Measurements from ENCODE around the gene TMEM236. TPM values are rescaled to one million over a fixed set of nuclear protein-coding genes. Genes with fewer than 3 reads are reported as not detected.

The TMEM236 gene
- total and polyA plus RNA-seq, 9 of the 15 experiments (the other 6 are each of a cell fraction or from before 2014, with no cell fraction given), result 0.04 to 0.13 (median 0.04) TPM; not detected in 4

DNA sequence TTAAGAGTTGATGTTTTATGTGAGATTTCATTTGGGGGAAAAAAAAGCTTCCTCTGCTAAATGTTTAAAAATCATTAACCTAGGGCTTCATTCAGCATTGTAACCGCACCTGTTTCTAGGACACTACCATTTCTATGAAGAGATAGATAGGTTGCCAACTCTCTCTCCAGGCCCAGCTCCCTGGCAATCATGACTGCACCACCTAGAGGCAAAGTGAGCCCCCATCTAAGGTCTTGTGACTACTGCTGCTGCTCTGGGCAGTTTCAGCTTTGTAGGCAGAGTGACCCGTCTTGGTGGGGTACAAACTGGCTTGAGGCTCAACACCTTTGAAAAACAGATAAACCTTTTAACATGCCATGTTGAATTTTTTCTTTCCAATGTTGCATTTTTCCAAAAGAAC is 29.9 kb downstream of the TMEM236 start:
- Histone ChIP-seq H3K27ac (ENCODE audit: extremely low read depth, low read depth, low read length) (no peak overlapping the region), H3K27me3 (ENCODE audit: control insufficient read depth in 2 of 2, insufficient read depth in 2 of 2, low read length in 2 of 2) (no peaks in the 10 kb centered on the region; a peak in 1 of 5 replicates), H3K9ac (ENCODE audit: insufficient read depth in 1 of 2, low read depth in 2 of 2, low read length in 2 of 2) (no peak overlapping the region), H4K20me1 (replicated peaks; ENCODE audit: control insufficient read depth, insufficient read depth, low read length) (no peaks in the 10 kb centered on the region), H3K36me3 (ENCODE audit: control insufficient read depth, insufficient read depth, low read length) (no peaks in the 10 kb centered on the region), H2AFZ (ENCODE audit: low read depth, low read length) (no peak overlapping the region), H3K79me2 (ENCODE audit: control insufficient read depth, insufficient read depth, low read length) (no peaks in the 10 kb centered on the region), H3K9me3 (replicated peaks; ENCODE audit: control insufficient read depth, insufficient read depth, low read depth, low read length) (no peaks in the 10 kb centered on the region), H3K9me1 (ENCODE audit: control insufficient read depth, insufficient read depth, low read length) (no peaks in the 10 kb centered on the region), H3K4me2 (ENCODE audit: insufficient read depth, low read length) (no peak overlapping the region), H3K4me1 (replicated peaks in 1 of 2; ENCODE audit: control insufficient read depth in 2 of 2, insufficient read depth in 2 of 2, low read length in 2 of 2) (peaks cover 12 to 17% of the 10 kb centered on the region in 2 experiments; a peak in 4 of 5 replicates), H3K4me3 (no peak overlapping the region)
- CTCF ChIA-PET (ENCODE audit: low intra/inter-chr PET ratio), result no interaction called here
- intact Hi-C loops (cut with micrococcal nuclease) (no loop called here), in situ Hi-C loops (cut with MboI) (no loop called here)
- DNase-seq (ENCODE audit: extremely low read depth in 1 of 4, low spot score in 3 of 4) (peak in 1 of 4 experiments; percentile 18), ATAC-seq (peak; percentile 49; the same call in 2 of the 3 replicates), FAIRE-seq (peak; percentile 35)
- 54% methylated on average over 2 of the region's 2 CpGs for WGBS (ENCODE audit: insufficient coverage, low coverage, missing lambda C conversion rate)
- BruUV-seq (replicated peaks), result no TSS peak
- POLR2A ChIA-PET, result no interaction called here
- TF ChIP-seq, protein P1, sequence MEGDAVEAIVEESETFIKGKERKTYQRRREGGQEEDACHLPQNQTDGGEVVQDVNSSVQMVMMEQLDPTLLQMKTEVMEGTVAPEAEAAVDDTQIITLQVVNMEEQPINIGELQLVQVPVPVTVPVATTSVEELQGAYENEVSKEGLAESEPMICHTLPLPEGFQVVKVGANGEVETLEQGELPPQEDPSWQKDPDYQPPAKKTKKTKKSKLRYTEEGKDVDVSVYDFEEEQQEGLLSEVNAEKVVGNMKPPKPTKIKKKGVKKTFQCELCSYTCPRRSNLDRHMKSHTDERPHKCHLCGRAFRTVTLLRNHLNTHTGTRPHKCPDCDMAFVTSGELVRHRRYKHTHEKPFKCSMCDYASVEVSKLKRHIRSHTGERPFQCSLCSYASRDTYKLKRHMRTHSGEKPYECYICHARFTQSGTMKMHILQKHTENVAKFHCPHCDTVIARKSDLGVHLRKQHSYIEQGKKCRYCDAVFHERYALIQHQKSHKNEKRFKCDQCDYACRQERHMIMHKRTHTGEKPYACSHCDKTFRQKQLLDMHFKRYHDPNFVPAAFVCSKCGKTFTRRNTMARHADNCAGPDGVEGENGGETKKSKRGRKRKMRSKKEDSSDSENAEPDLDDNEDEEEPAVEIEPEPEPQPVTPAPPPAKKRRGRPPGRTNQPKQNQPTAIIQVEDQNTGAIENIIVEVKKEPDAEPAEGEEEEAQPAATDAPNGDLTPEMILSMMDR (IDR thresholded peaks at IDR 0.05 in 2 of 3, conservative IDR thresholded peaks at IDR 0.05 in 1 of 3; ENCODE audit: insufficient read depth in 2 of 3, low read depth in 1 of 3, low read length in 3 of 3), result peak in 2 of 3 experiments; percentile 20 to 24; a peak in 1 of 6 replicates
- TF ChIP-seq, protein P2, sequence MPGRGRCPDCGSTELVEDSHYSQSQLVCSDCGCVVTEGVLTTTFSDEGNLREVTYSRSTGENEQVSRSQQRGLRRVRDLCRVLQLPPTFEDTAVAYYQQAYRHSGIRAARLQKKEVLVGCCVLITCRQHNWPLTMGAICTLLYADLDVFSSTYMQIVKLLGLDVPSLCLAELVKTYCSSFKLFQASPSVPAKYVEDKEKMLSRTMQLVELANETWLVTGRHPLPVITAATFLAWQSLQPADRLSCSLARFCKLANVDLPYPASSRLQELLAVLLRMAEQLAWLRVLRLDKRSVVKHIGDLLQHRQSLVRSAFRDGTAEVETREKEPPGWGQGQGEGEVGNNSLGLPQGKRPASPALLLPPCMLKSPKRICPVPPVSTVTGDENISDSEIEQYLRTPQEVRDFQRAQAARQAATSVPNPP (IDR thresholded peaks at IDR 0.05; ENCODE audit: borderline replicate concordance, insufficient read depth, insufficient read length), result no peak
